ENCODE data around the gene BTBD9. TPM values are rescaled to one million over a fixed set of nuclear protein-coding genes. Genes with fewer than 3 reads are reported as not detected.

The BTBD9 gene
- polyA plus RNA-seq, 1 donor from 2014 or later, result 15.2 TPM

- peaks cover 0 to 4% (median 4%) of the 10 kb centered on the region in 3 donors for H3K4me1 Mint-ChIP-seq
- no peak overlapping the region for H3K4me3 Mint-ChIP-seq
- H3K27me3 Mint-ChIP-seq, result no peaks in the 10 kb centered on the region
- H3K9me3 Mint-ChIP-seq, result no peaks in the 10 kb centered on the region
- peaks cover 9% of the 10 kb centered on the region for H3K36me3 Mint-ChIP-seq
- H3K27ac Mint-ChIP-seq, result no peak overlapping the region
Measured at GRCh38 chr6:38209371-38210260, 430.1 kb downstream of the BTBD9 start.

- H3K27ac Mint-ChIP-seq, result peak overlapping the region in 1 of 3 donors; percentile 59
- peaks cover 12% of the 10 kb centered on the region for H3K36me3 Mint-ChIP-seq
- H3K27me3 Mint-ChIP-seq, result no peaks in the 10 kb centered on the region
- H3K9me3 Mint-ChIP-seq, result no peaks in the 10 kb centered on the region
- no peak overlapping the region for H3K4me3 Mint-ChIP-seq
- H3K4me1 Mint-ChIP-seq, result peaks cover 0 to 4% (median 4%) of the 10 kb centered on the region in 3 donors
Measured at GRCh38 chr6:38208028-38208427, 431.7 kb downstream of the BTBD9 start.

GRCh38 chr6:38207375-38207774, 432.4 kb downstream of the BTBD9 start:
- H3K4me1 Mint-ChIP-seq, result peaks cover 0 to 5% (median 4%) of the 10 kb centered on the region in 3 donors
- H3K9me3 Mint-ChIP-seq, result no peaks in the 10 kb centered on the region
- no peak overlapping the region for H3K27ac Mint-ChIP-seq
- peaks cover 12% of the 10 kb centered on the region for H3K36me3 Mint-ChIP-seq
- no peaks in the 10 kb centered on the region for H3K27me3 Mint-ChIP-seq
- H3K4me3 Mint-ChIP-seq, result no peak overlapping the region

DNA sequence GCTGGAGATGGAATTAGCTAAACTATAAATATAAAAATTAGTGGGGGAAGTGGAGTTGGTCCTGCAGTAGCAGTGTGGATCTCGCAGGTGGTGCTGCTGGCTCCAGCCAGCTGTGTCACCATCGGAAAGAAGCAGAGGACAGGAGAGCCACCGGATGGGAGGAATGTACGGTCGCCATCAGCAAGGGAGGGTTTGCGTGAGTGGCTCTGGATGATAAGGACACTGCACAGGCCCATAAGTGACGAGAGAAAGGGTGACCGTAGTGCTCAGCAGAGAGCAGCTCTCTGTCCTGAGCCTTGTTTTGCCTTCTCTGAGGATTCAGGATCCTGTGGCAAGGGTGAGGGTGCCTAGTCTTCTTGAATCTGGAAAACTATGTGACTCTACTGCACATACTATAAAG, 441.5 kb downstream of the BTBD9 start:
- H3K27ac Mint-ChIP-seq, result no peak overlapping the region
- peaks cover 0 to 5% (median 5%) of the 10 kb centered on the region in 3 donors for H3K4me1 Mint-ChIP-seq
- H3K27me3 Mint-ChIP-seq, result no peaks in the 10 kb centered on the region
- H3K36me3 Mint-ChIP-seq, result peaks cover 2% of the 10 kb centered on the region
- H3K9me3 Mint-ChIP-seq, result no peaks in the 10 kb centered on the region
- no peak overlapping the region for H3K4me3 Mint-ChIP-seq

GRCh38 chr6:38195113-38195635, 444.6 kb downstream of the BTBD9 start:
- Mint-ChIP-seq H3K4me1 (no peaks in the 10 kb centered on the region), H3K4me3 (no peak overlapping the region), H3K27me3 (no peaks in the 10 kb centered on the region), H3K9me3 (no peaks in the 10 kb centered on the region), H3K36me3 (peaks cover 2% of the 10 kb centered on the region), H3K27ac (no peak overlapping the region)

DNA sequence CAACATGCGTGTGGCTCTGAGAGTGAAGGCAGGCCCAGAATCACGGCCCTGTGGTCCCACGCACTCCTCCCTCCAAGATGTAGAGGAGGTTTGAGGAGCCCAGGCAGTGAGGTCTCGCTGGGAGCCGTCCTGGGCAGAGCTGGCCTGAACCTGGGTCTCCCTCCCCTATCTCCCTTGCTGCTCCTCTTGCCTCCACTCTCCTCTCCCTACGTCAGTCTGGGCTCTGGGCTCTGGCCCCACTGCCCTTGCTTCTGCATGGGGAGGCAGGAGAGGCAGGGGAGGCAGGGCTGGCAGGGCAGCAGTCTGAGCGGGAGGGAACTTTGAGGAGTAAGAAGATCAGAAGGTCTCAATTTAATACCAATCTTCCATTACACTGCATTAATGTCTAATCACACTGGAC, 445.1 kb downstream of the BTBD9 start:
- Mint-ChIP-seq H3K4me3 (no peak overlapping the region), H3K36me3 (peaks cover 2% of the 10 kb centered on the region), H3K4me1 (no peaks in the 10 kb centered on the region), H3K27me3 (no peaks in the 10 kb centered on the region), H3K27ac (no peak overlapping the region), H3K9me3 (no peaks in the 10 kb centered on the region)

DNA sequence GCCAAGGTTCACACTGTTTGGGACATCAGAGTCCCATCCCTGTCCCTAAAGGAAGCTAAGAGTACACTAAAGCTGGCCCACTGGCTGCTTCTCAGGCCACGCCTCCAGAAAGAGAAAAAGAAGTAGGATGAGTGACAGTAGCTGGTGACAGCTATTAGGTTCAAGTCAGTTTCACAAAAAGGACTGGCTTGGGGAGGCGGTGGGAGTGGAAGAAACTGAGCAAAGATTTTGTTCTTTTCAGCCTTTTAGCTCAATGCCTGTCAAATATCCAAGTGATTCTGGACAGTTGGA, 445.5 kb downstream of the BTBD9 start:
- H3K4me1 Mint-ChIP-seq, result no peaks in the 10 kb centered on the region
- H3K27ac Mint-ChIP-seq, result no peak overlapping the region
- no peaks in the 10 kb centered on the region for H3K27me3 Mint-ChIP-seq
- no peak overlapping the region for H3K4me3 Mint-ChIP-seq
- H3K9me3 Mint-ChIP-seq, result no peaks in the 10 kb centered on the region
- H3K36me3 Mint-ChIP-seq, result peaks cover 2% of the 10 kb centered on the region

GRCh38 chr6:38193481-38194281, 446.0 kb downstream of the BTBD9 start:
- Mint-ChIP-seq H3K9me3 (no peaks in the 10 kb centered on the region), H3K4me1 (no peaks in the 10 kb centered on the region), H3K27ac (peak overlapping the region in 1 of 3 donors; percentile 13), H3K4me3 (peak overlapping the region in 1 of 4 donors; percentile 12), H3K27me3 (no peaks in the 10 kb centered on the region), H3K36me3 (peaks cover 2% of the 10 kb centered on the region)

GRCh38 chr6:38193051-38193450, 446.7 kb downstream of the BTBD9 start:
- H3K27ac Mint-ChIP-seq, result no peak overlapping the region
- H3K36me3 Mint-ChIP-seq, result peaks cover 2% of the 10 kb centered on the region
- no peaks in the 10 kb centered on the region for H3K27me3 Mint-ChIP-seq
- H3K9me3 Mint-ChIP-seq, result no peaks in the 10 kb centered on the region
- H3K4me1 Mint-ChIP-seq, result no peaks in the 10 kb centered on the region
- no peak overlapping the region for H3K4me3 Mint-ChIP-seq

DNA sequence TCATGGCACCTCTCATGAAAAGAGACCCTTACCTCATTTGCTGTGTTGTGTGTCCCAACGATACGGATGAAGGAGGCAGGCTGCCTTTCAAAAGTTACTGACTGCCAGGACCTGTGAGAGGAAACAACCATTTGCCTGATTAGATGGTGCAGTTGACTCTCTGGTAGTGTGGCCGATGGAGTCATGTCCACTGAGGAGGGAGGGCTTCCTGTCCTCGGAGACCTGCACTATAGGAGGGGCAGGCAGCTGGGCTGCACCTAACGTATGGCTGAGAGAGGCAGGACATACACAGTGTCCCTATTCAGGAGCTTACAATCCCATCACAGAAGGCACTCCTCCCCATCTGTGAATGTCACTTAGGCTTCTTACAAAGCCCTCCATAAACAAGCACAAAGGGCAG, 447.2 kb downstream of the BTBD9 start:
- Mint-ChIP-seq H3K9me3 (no peaks in the 10 kb centered on the region), H3K4me3 (no peak overlapping the region), H3K27ac (no peak overlapping the region), H3K36me3 (peaks cover 2% of the 10 kb centered on the region), H3K27me3 (no peaks in the 10 kb centered on the region), H3K4me1 (no peaks in the 10 kb centered on the region)

GRCh38 chr6:38192011-38192410, 447.7 kb downstream of the BTBD9 start:
- no peak overlapping the region for H3K27ac Mint-ChIP-seq
- H3K4me3 Mint-ChIP-seq, result no peak overlapping the region
- no peaks in the 10 kb centered on the region for H3K4me1 Mint-ChIP-seq
- no peaks in the 10 kb centered on the region for H3K27me3 Mint-ChIP-seq
- H3K36me3 Mint-ChIP-seq, result peaks cover 4% of the 10 kb centered on the region
- no peaks in the 10 kb centered on the region for H3K9me3 Mint-ChIP-seq

- Mint-ChIP-seq H3K27ac (peak overlapping the region in 1 of 3 donors; percentile 67), H3K27me3 (no peaks in the 10 kb centered on the region), H3K9me3 (no peaks in the 10 kb centered on the region), H3K4me1 (no peaks in the 10 kb centered on the region), H3K36me3 (peaks cover 8% of the 10 kb centered on the region), H3K4me3 (no peak overlapping the region)
Measured at GRCh38 chr6:38191418-38191817, 448.3 kb downstream of the BTBD9 start.

- Mint-ChIP-seq H3K27me3 (no peaks in the 10 kb centered on the region), H3K4me3 (no peak overlapping the region), H3K9me3 (no peaks in the 10 kb centered on the region), H3K36me3 (peaks cover 10% of the 10 kb centered on the region), H3K27ac (no peak overlapping the region), H3K4me1 (no peaks in the 10 kb centered on the region)
Measured at GRCh38 chr6:38188677-38189335, 450.9 kb downstream of the BTBD9 start.

- H3K27ac Mint-ChIP-seq, result no peak overlapping the region
- H3K36me3 Mint-ChIP-seq, result peaks cover 11% of the 10 kb centered on the region
- no peaks in the 10 kb centered on the region for H3K4me1 Mint-ChIP-seq
- no peaks in the 10 kb centered on the region for H3K9me3 Mint-ChIP-seq
- peak overlapping the region in 1 of 4 donors; percentile 28 for H3K4me3 Mint-ChIP-seq
- no peaks in the 10 kb centered on the region for H3K27me3 Mint-ChIP-seq
Measured at GRCh38 chr6:38187811-38188590, 451.7 kb downstream of the BTBD9 start.

Measured in IgD-negative memory B cell (primary cell).